HG03097 (cell line): Measurements from ENCODE around the gene ADARB2.

Source experiments
- ATAC-seq: cut with Tn5 transposase; IDR thresholded peaks from one replicate; pipeline ENCODE4 v1.9.1; 2021; ENCODE audit not compliant: unreplicated experiment, low FRiP score

ADARB2 gene

GRCh38 chr10:1390200-1390599 is 347.1 kb downstream of the ADARB2 start:
- no peak for ATAC-seq

- no peak for ATAC-seq
Observed at GRCh38 chr10:1384026-1384425, 353.3 kb downstream of the ADARB2 start.

- no peak for ATAC-seq
Observed at GRCh38 chr10:1382711-1383110, 354.6 kb downstream of the ADARB2 start.

DNA sequence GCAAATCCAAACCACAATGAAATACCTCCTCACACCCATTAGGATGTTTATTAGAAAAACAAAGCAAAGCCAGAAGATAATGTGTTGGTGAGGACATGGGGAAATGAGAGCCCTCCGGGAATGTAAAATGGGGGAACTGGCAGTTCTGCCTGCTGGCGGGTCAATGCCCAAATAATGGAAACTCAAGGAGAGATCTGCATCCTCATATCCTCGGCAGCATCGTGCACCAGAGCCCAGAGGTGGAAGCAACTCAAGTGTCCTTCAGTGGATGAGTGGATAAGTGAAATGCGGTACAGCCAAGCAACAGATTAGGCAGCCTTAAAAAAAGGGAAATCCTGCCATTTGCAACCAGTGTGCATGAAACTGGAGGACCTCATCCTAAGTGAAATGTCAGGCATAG is 356.0 kb downstream of the ADARB2 start:
- ATAC-seq = no peak

GRCh38 chr10:1380088-1380671 is 357.1 kb downstream of the ADARB2 start:
- no peak for ATAC-seq

DNA sequence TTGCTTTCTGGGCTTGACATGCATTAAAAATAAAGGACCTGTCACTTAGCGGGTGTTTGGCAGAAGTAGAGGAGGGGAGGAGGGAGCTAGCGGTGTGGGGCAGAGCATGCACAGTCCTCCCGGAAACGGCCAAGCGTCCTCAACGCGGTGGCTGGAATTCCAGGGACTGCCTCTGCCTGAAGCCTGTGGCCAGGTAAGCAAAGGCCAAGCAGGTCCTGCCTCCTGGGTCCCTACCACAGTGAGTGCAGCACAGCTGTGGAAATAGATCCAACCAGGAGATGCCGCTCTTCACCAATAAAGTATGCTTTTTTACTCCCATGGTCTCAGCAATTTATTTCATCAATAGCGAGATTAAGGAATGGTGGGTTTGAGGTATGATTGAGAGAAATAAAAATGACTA is 357.7 kb downstream of the ADARB2 start:
- no peak for ATAC-seq

DNA sequence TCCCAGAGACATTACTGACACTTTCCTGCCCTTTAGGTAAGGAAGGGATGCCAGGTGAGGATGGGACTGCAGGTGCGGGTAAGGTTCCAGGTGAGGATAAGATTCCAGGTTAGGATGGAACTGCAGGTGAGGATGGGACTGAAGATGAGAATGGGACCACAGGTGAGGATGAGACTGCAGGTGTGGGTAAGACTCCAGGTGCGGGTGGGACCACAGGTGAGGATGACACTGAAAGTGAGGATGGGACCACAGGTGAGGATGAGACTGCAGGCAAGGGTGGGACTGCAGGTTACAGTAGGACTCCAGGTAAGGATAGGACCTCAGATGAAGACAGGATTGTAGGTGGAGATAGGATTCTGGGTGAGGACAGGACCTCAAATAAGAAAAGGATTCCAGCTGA is 358.9 kb downstream of the ADARB2 start:
- no peak for ATAC-seq

GRCh38 chr10:1377740-1378397 is 359.5 kb downstream of the ADARB2 start:
- ATAC-seq = no peak

- no peak for ATAC-seq
Observed at GRCh38 chr10:1377231-1377630, 360.1 kb downstream of the ADARB2 start.

- ATAC-seq = no peak
Observed at GRCh38 chr10:1376384-1376945, 360.9 kb downstream of the ADARB2 start.

DNA sequence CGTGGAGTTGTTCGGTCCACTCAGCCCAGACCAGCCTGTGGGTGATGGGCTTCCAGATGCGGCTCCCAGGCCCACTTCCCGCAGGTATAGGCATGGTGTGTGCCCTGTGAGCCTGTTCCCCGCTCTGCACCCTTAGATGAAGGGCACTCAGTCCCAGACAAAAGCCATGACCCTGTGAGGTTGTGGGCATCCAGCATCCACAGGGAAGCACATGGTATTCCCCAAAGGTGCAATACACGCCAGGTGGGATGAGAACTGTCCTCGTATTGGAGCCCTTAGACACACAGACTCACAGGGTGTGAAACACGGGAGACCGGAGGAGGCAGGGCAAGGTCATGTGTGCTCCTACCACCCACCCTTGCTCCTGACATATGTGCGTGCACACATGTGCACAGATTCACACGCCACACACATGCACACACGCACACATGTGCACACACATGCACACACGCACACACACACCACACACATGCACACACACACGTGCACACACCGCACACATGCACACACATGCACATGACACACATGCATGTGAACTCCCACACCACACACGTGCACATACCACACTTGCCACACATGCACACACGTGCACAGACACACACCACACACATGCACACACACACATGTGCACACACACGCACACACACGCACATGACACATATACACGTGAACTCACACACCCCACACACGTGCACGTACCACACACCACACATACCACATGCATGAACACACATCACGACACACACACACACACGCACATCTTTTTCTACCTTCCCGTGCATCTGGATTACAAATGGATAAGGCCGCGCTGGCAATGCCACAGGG is 361.8 kb downstream of the ADARB2 start:
- ATAC-seq = no peak

DNA sequence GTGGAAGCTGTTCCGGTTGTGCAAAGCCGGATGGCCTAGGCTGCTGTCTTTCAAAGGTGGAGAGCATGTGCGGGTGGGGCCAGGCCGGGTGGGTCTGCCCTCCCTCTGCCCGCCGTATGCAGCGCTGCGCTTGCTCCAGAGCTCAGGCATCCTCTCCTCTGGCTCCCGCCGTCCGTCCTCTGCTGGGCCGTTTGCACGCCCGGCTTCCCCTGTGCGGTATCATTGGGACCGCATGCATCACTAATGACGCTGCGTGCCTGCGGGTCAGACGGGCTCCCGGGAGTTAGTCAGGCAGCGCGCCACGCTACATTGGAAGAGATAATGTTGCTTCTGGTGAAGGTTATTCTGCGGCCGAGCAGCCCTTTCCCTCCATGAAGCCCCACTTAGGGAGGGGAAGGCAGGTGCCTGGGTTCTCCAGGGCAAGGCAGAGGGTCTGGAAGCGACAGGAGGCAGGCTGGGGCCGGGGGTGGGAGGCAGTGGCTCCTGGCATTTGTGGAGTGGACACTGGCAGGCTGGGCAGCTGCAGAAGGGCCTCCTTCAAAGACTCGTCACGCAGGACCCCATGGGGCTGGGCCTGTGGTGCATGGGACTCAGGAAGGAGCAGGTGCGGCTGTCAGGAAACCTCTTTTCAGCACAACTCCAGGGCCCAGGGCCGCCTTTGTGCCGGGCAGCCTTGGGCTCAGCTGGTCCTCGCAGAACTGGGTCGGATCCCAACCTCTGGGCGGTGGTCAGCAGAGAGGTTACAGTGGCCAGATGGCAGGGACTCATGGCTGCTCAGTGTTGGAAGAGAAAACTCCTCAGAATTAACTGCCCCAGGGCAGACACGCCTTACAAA is 362.6 kb downstream of the ADARB2 start:
- ATAC-seq = no peak

- no peak for ATAC-seq
Observed at GRCh38 chr10:1373287-1373686, 364.0 kb downstream of the ADARB2 start.

DNA sequence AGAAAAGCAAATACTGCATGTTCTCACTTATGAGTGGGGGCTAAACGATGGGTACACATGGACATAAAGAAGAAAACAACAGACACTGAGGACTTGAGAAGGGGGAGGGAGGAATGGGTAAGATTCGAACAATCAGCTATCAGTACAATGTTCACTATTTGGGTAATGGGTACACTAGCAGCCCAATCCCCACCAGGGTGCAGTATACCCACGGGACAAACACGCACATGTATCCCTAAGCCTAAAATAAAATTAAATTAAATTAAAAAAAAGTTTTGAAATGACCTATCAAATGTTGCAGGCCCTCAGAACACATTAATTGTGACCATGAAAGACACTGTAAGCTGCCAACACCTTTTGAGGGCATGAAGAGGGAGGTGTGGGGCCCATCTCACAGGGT is 365.1 kb downstream of the ADARB2 start:
- no peak for ATAC-seq

DNA sequence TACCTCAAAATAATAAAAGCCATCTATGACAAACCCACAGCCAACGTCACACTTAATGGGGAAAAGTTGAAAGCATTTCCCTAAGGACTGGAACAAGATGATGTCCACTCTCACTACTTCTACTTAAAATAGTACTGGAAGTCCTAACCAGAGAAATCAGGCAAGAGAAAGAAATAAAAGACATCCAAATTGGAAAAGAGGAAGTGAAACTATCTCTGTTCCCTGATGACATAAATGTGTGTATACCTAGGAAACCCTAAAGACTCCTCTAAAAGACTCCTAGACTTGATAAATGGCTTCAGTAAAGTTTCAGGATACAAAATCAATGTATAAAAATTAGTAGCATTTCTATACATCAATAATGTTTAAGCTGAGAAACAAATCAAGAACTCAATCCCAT is 367.0 kb downstream of the ADARB2 start:
- no peak for ATAC-seq

GRCh38 chr10:1369665-1370064 is 367.7 kb downstream of the ADARB2 start:
- no peak for ATAC-seq

GRCh38 chr10:1369197-1369596 is 368.1 kb downstream of the ADARB2 start:
- ATAC-seq = no peak

DNA sequence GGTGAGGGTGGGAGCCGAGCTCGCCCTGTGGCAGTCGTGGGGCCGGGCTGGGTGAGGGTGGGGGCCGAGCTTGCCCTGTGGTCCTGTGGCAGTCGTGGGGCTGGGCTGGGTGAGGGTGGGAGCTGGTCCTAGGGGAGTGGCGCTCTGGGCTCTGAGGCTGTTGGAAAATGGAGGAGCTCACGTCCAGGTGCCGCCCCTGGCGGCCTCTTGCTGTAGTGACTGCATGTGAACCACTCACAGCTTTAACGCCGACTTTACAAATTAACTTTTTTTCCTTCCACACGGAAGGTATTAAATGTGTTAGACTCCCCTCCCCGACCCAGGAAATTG is 368.5 kb downstream of the ADARB2 start:
- ATAC-seq = no peak

DNA sequence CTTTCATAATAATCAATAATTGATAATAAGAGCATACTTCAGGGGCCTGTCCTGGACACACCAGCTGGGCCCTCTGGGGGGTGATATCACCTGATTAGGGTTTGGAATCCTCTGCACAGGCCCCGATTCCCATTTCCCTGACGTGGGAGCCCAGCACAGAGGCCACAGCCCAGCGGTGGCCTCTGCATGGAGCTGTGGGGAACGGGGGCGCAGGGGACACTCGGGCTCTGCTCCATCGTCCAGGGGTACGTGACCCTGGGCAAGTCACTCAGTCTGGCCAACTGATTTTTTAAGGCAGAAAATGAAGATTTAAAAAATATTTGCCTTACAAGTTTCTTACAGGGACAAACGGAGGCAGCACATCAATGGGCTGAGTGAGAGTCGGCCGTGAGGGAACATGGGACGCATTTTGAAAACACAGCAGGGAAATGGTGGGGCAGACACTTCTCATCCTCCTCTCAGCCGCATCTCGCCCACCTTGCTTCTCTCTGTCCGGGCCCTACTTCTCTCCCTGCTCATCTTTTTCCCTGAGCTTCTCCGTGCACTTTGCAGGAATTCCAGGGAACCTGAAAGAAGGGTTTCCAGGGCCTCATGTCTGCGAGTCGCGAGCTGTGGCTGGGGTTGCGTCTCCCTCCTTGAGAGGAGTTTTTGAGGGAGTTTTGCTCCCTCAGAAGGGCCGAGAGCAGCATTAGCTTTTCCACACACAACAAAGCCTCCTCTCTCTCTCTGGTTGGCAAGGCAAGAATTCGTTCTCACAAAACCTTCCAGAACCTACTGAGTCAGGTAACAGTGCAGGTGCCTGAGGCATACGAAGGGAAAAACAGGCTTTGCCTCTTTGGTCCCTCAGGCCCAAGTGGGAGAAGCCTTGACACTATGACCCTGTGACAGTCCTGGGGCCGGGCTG is 369.1 kb downstream of the ADARB2 start:
- ATAC-seq = no peak
